D721Med (cell line): ENCODE results near the gene AATF.

Source experiments
- DNase-seq: peaks from one replicate; pipeline ENCODE4 v3.0.0; 2011; ENCODE audit warnings: low spot score; ENCODE audit not compliant: insufficient read length
- FAIRE-seq: peaks from 2 replicates; lab custom pipeline; 2011; peaks lifted over from hg19 to GRCh38; lab: Jason Lieb, UNC
- CTCF ChIP-seq: IDR thresholded peaks from 2 replicates; pipeline ENCODE4 v1.5.1; 2012; ENCODE audit warnings: mild to moderate bottlenecking, control low read depth; ENCODE audit not compliant: insufficient read depth; ENCODE audit errors: missing control alignments

AATF gene

GRCh38 chr17:37087683-37088082, 138.9 kb downstream of the AATF start:
- FAIRE-seq = no peak
- TF ChIP-seq CTCF = no peak
- DNase-seq = no peak

GRCh38 chr17:37088459-37088858, 139.7 kb downstream of the AATF start:
- no peak for FAIRE-seq
- no peak for TF ChIP-seq CTCF
- no peak for DNase-seq

- TF ChIP-seq CTCF = no peak
- FAIRE-seq = no peak
- DNase-seq = no peak
These were observed 140.2 kb downstream of the AATF start for GRCh38 chr17:37088913-37089312.

- DNase-seq = no peak
- TF ChIP-seq CTCF = no peak
- no peak for FAIRE-seq
These were observed 141.2 kb downstream of the AATF start for GRCh38 chr17:37089956-37090355.

- no peak for FAIRE-seq
- DNase-seq = peak; percentile 55
- no peak for TF ChIP-seq CTCF
These were observed 142.2 kb downstream of the AATF start for GRCh38 chr17:37090941-37091340.

- TF ChIP-seq CTCF = no peak
- FAIRE-seq (no peak), DNase-seq (no peak)
These were observed 143.3 kb downstream of the AATF start for GRCh38 chr17:37092071-37092470.

- no peak for TF ChIP-seq CTCF
- DNase-seq (no peak), FAIRE-seq (no peak)
These were observed 143.9 kb downstream of the AATF start for GRCh38 chr17:37092701-37093100.
